ENCODE measurements around the gene ZNF682. TPM values are rescaled to one million over a fixed set of nuclear protein-coding genes. Genes with fewer than 3 reads are reported as not detected.
"Not testable (repeated sequence)": the region's sequence is repeated elsewhere in the genome, so short reads cannot be mapped to it uniquely, and the experiment has no call there.

The ZNF682 gene
- total RNA-seq, 1 experiment from 2014 or later: not detected

- H3K4me1 ChIP-seq (ENCODE audit: control insufficient read depth in 1 of 2, insufficient read depth in 2 of 2, low read length in 2 of 2); H3K27ac ChIP-seq (ENCODE audit: low read depth, low read length); H3K9me2 ChIP-seq (ENCODE audit: insufficient read depth); H3K36me3 ChIP-seq (ENCODE audit: control insufficient read depth in 1 of 2, insufficient read depth in 2 of 2, low read length in 2 of 2); intact Hi-C loops (cut with micrococcal nuclease); H3K4me3 ChIP-seq (replicated peaks in 1 of 2; ENCODE audit: low read depth in 1 of 2, low read length in 2 of 2); H2AFZ ChIP-seq (ENCODE audit: low read depth, low read length, poor library complexity, severe bottlenecking); RAD21 ChIA-PET (ENCODE audit: low non-redundant PET in 1 of 2, low total read pairs in 2 of 2, uncharacterized antibody in 2 of 2, unreplicated experiment in 2 of 2); H3K27me3 ChIP-seq (ENCODE audit: insufficient read depth, low read length); BruUV-seq (replicated peaks); H3K79me2 ChIP-seq (ENCODE audit: insufficient read depth, low read length); CTCF ChIA-PET; H3K4me2 ChIP-seq (ENCODE audit: low read length); POLR2A ChIA-PET; ATAC-seq; H3K9ac ChIP-seq (ENCODE audit: low read length); H4K20me1 ChIP-seq (ENCODE audit: insufficient read depth); DNase-seq (ENCODE audit: low read depth, low spot score); H3K9me3 ChIP-seq (ENCODE audit: control insufficient read depth in 1 of 2, insufficient read depth in 1 of 2, low read depth in 1 of 2, low read length in 2 of 2): not testable (repeated sequence)
Measured at GRCh38 chr19:20058738-20059137, 19.4 kb upstream of the ZNF682 start.

GRCh38 chr19:20051841-20052768, 12.8 kb upstream of the ZNF682 start:
- POLR2A ChIA-PET: no interaction called here
- no TSS peak for BruUV-seq (replicated peaks)
- no peak overlapping the region for H3K4me3 ChIP-seq (replicated peaks in 1 of 2; ENCODE audit: low read depth in 1 of 2, low read length in 2 of 2)
- no peaks in the 10 kb centered on the region for H3K79me2 ChIP-seq (ENCODE audit: insufficient read depth, low read length)
- CTCF ChIA-PET: no interaction called here
- H4K20me1 ChIP-seq (ENCODE audit: insufficient read depth): no peaks in the 10 kb centered on the region
- no peaks in the 10 kb centered on the region for H3K27me3 ChIP-seq (ENCODE audit: insufficient read depth, low read length)
- H3K4me1 ChIP-seq (ENCODE audit: control insufficient read depth in 1 of 2, insufficient read depth in 2 of 2, low read length in 2 of 2): no peaks in the 10 kb centered on the region
- H3K36me3 ChIP-seq (ENCODE audit: control insufficient read depth in 1 of 2, insufficient read depth in 2 of 2, low read length in 2 of 2): no peaks in the 10 kb centered on the region
- ATAC-seq (no peak), DNase-seq (ENCODE audit: low read depth, low spot score) (no peak)
- RAD21 ChIA-PET (ENCODE audit: low non-redundant PET in 1 of 2, low total read pairs in 2 of 2, uncharacterized antibody in 2 of 2, unreplicated experiment in 2 of 2): no interaction called here
- no peak overlapping the region for H3K27ac ChIP-seq (ENCODE audit: low read depth, low read length)
- intact Hi-C loops (cut with micrococcal nuclease): no loop called here
- no peak overlapping the region for H3K9ac ChIP-seq (ENCODE audit: low read length)
- H2AFZ ChIP-seq (ENCODE audit: low read depth, low read length, poor library complexity, severe bottlenecking): no peak overlapping the region
- no peaks in the 10 kb centered on the region for H3K9me2 ChIP-seq (ENCODE audit: insufficient read depth)
- H3K9me3 ChIP-seq (ENCODE audit: control insufficient read depth in 1 of 2, insufficient read depth in 1 of 2, low read depth in 1 of 2, low read length in 2 of 2): peaks cover 0 to 3% of the 10 kb centered on the region in 2 experiments; a peak in 2 of 4 replicates
- no peak overlapping the region for H3K4me2 ChIP-seq (ENCODE audit: low read length)
- TF ChIP-seq CBX3 (IDR thresholded peaks at IDR 0.05; ENCODE audit: low read depth) (no peak), EGR1 (IDR thresholded peaks at IDR 0.05; ENCODE audit: low read depth) (no peak), REST (IDR thresholded peaks at IDR 0.05; ENCODE audit: low read depth) (no peak), YY1 (IDR thresholded peaks at IDR 0.05; ENCODE audit: extremely low read depth, insufficient replicate concordance, low read depth, low read length) (no peak), SIN3A (IDR thresholded peaks at IDR 0.05; ENCODE audit: low read depth) (no peak), POLR2AphosphoS5 (IDR thresholded peaks at IDR 0.05; ENCODE audit: low read depth, low read length) (no peak), POLR2A (IDR thresholded peaks at IDR 0.05; ENCODE audit: borderline replicate concordance, extremely low read depth, insufficient read depth, insufficient read length) (no peak), JUND (IDR thresholded peaks at IDR 0.05) (no peak), EZH2 (IDR thresholded peaks at IDR 0.05) (no peak), ZBTB33 (IDR thresholded peaks at IDR 0.05; ENCODE audit: extremely low read depth, insufficient replicate concordance, low read length) (no peak), ZFX (IDR thresholded peaks at IDR 0.05) (no peak), SRF (IDR thresholded peaks at IDR 0.05; ENCODE audit: low read depth) (no peak), SP1 (IDR thresholded peaks at IDR 0.05; ENCODE audit: low read depth) (no peak), RAD21 (IDR thresholded peaks at IDR 0.05; ENCODE audit: low read depth) (no peak), TCF7L2 (IDR thresholded peaks at IDR 0.05; ENCODE audit: borderline replicate concordance, extremely low read depth, insufficient read depth, insufficient read length) (no peak), CEBPB (IDR thresholded peaks at IDR 0.05; ENCODE audit: low read depth) (no peak)
